HL-60 (cell line): ENCODE measurements around the gene CTF1. TPM values are rescaled to one million over a fixed set of nuclear protein-coding genes. Genes with fewer than 3 reads are reported as not detected.

Experiments
- microRNA-seq: library from miRNA; unstranded; fragments of <30 nt; microRNA quantifications from one replicate; pipeline ENCODE4, GENCODE V29; 2018

The CTF1 gene

Small RNA genes lying within 50 kb of the gene (microRNA-seq; reads per million reads assigned to microRNA genes)
- gene MIR4519, result not detected
- gene MIR762, result not detected
